Pancreas (tissue), 10 donors: ENCODE results near the gene HDHD5. TPM values are rescaled to one million over a fixed set of nuclear protein-coding genes. Genes with fewer than 3 reads are reported as not detected.

ENCODE experiments used
- ATAC-seq, 4 donors: fragments of 200-7000 bp; cut with Tn5 transposase; one replicate each; pipeline versions ENCODE4 v1.8.0 to v1.9.1; 2020; ENCODE audit warnings: mild to moderate bottlenecking in 4 of 4, moderate library complexity in 4 of 4
- DNase-seq, 6 donors: peaks; one replicate each; pipeline ENCODE4 v3.0.0-alpha.2; 2020
- FAIRE-seq: peaks from 2 replicates; lab custom pipeline; 2012; peaks lifted over from hg19 to GRCh38; lab: Jason Lieb, UNC
- H3K27ac ChIP-seq, 4 donors: fragments of 200-600 bp; sonication (generic); 1 replicate in 3 of 4; 2 replicates in 1 of 4; pipeline versions ENCODE4 v1.5.0 to v1.8.0; 2020
- H3K27me3 ChIP-seq, 4 donors: fragments of 200-600 bp; one replicate each; pipeline ENCODE4 v1.8.0; 2021
- H3K36me3 ChIP-seq, 3 donors: fragments of 200-600 bp; sonication (generic) in 1 of 3; one replicate each; pipeline versions ENCODE4 v1.5.0 to v1.8.0; 2020 to 2021
- H3K4me1 ChIP-seq, 3 donors: fragments of 200-600 bp; one replicate each; pipeline ENCODE4 v1.8.0; 2021
- H3K4me3 ChIP-seq, 4 donors: fragments of 200-600 bp; sonication (generic) in 2 of 4; one replicate each; pipeline versions ENCODE4 v1.5.0 to v1.8.0; 2020 to 2021
- H3K9me3 ChIP-seq, 4 donors: fragments of 200-600 bp; one replicate each; pipeline ENCODE4 v1.8.0; 2021
- WGBS, 2 donors: extraction: QIAGEN DNeasy Blood & Tissue Kit; methylation state at CpG; one replicate each; pipeline ENCODE4 v1.1.7; 2013; 5-methylcytosine and 5-hydroxymethylcytosine counted together
- intact Hi-C, 3 donors: fragments of 100-400 bp; cut with DNase I; formaldehyde crosslinking; loops; one replicate each; pipeline versions ENCODE4 v1.11.1 to v1.14.2; 2022
- polyA plus RNA-seq, 2 donors: library from polyadenylated mRNA; stranded (reverse); fragments of 200-250 nt; gene quantifications; one replicate each; pipeline ENCODE4 v1.2.3, GENCODE V29; 2013
- total RNA-seq, 6 donors: library from RNA; stranded (reverse); fragmentation: NEBNext Ultra II Directional in 4 of 6; extraction: Animal tissue kit (Norgen Biotek cat#: 25700) in 4 of 6; gene quantifications; one replicate each; pipeline versions ENCODE4 v1.2.1 to v1.2.4, GENCODE V29; 2021 to 2023
- TF ChIP-seq, protein P1 (sequence below), 4 donors: fragments of 200-600 bp; sonication (generic) in 3 of 4; IDR thresholded peaks; one replicate each; pipeline versions ENCODE4 v1.5.0 to v1.8.0; 2021; ENCODE audit warnings: antibody characterized with exemption in 4 of 4
- donor health status: healthy with polysubstance abuse.
- donor health status: DM: no; HTN: no; CAD: no; lungs with moderate emphysema.
- donor health status: DM: no; HTN: no; CAD: no.
- donor health status: control.
- donor health status: control.
- donor health status: Bipolar disorder and iron deficiency.
- donor health status: DM: yes; HTN: yes; CAD: no.
- donor health status: DM: no; HTN: no; CAD: no.
- donor health status: DM: no; HTN: no; CAD: no.
- donor health status: DM: yes; HTN: yes; CAD: no.

HDHD5 gene
- total and polyA plus RNA-seq, 8 donors = 10.5 to 43.6 (median 17.0) TPM

- no peak overlapping the region for H3K27ac ChIP-seq
- H3K36me3 ChIP-seq = peaks cover 0 to 27% (median 4%) of the 10 kb centered on the region in 3 donors
- H3K27me3 ChIP-seq = no peaks in the 10 kb centered on the region
- FAIRE-seq (no peak), ATAC-seq (no peak), DNase-seq (no peak)
- H3K9me3 ChIP-seq = no peaks in the 10 kb centered on the region
- no peak overlapping the region for H3K4me3 ChIP-seq
- intact Hi-C loops = no loop called here
- H3K4me1 ChIP-seq = no peaks in the 10 kb centered on the region
- TF ChIP-seq, protein P1, sequence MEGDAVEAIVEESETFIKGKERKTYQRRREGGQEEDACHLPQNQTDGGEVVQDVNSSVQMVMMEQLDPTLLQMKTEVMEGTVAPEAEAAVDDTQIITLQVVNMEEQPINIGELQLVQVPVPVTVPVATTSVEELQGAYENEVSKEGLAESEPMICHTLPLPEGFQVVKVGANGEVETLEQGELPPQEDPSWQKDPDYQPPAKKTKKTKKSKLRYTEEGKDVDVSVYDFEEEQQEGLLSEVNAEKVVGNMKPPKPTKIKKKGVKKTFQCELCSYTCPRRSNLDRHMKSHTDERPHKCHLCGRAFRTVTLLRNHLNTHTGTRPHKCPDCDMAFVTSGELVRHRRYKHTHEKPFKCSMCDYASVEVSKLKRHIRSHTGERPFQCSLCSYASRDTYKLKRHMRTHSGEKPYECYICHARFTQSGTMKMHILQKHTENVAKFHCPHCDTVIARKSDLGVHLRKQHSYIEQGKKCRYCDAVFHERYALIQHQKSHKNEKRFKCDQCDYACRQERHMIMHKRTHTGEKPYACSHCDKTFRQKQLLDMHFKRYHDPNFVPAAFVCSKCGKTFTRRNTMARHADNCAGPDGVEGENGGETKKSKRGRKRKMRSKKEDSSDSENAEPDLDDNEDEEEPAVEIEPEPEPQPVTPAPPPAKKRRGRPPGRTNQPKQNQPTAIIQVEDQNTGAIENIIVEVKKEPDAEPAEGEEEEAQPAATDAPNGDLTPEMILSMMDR (IDR thresholded peaks at IDR 0.05) = no peak
- 90 to 91% methylated on average over 16 of the region's 16 CpGs for WGBS, 2 donors
Observed at GRCh38 chr22:17109976-17110375, 49.1 kb downstream of the HDHD5 start.

DNA sequence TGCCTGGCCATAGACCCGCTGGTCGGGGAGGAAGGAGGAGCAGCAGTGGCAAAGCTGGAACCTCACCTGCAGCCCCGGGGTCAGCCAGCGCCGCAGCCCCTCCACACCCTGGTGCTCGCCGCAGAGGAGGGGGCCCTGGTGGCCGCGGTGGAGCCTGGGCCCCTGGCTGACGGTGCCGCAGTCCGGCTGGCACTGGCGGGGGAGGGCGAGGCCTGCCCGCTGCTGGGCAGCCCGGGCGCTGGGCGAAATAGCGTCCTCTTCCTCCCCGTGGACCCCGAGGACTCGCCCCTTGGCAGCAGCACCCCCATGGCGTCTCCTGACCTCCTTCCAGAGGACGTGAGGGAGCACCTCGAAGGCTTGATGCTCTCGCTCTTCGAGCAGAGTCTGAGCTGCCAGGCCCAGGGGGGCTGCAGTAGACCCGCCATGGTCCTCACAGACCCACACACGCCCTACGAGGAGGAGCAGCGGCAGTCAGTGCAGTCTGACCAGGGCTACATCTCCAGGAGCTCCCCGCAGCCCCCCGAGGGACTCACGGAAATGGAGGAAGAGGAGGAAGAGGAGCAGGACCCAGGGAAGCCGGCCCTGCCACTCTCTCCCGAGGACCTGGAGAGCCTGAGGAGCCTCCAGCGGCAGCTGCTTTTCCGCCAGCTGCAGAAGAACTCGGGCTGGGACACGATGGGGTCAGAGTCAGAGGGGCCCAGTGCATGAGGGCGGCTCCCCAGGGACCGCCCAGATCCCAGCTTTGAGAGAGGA, 49.8 kb downstream of the HDHD5 start:
- WGBS, 2 donors = 92 to 93% methylated on average over 41 to 42 of the region's 42 CpGs
- intact Hi-C loops = no loop called here
- Histone ChIP-seq H3K27ac (no peak overlapping the region), H3K36me3 (peaks cover 0 to 27% (median 4%) of the 10 kb centered on the region in 3 donors), H3K4me1 (no peaks in the 10 kb centered on the region), H3K9me3 (no peaks in the 10 kb centered on the region), H3K27me3 (no peaks in the 10 kb centered on the region), H3K4me3 (no peak overlapping the region)
- FAIRE-seq (no peak), DNase-seq (no peak), ATAC-seq (no peak)
- TF ChIP-seq, protein P1 (IDR thresholded peaks at IDR 0.05) = no peak

DNA sequence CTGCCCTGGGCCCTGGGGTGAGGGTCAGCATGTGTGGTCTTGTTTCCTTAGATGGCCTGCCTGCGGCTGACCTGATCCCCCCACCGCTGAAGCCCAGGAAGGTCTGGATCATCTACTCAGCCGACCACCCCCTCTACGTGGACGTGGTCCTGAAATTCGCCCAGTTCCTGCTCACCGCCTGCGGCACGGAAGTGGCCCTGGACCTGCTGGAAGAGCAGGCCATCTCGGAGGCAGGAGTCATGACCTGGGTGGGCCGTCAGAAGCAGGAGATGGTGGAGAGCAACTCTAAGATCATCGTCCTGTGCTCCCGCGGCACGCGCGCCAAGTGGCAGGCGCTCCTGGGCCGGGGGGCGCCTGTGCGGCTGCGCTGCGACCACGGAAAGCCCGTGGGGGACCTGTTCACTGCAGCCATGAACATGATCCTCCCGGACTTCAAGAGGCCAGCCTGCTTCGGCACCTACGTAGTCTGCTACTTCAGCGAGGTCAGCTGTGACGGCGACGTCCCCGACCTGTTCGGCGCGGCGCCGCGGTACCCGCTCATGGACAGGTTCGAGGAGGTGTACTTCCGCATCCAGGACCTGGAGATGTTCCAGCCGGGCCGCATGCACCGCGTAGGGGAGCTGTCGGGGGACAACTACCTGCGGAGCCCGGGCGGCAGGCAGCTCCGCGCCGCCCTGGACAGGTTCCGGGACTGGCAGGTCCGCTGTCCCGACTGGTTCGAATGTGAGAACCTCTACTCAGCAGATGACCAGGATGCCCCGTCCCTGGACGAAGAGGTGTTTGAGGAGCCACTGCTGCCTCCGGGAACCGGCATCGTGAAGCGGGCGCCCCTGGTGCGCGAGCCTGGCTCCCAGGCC, 50.6 kb downstream of the HDHD5 start:
- WGBS, 2 donors = 96% methylated on average over 65 to 66 of the region's 66 CpGs
- Histone ChIP-seq H3K27ac (no peak overlapping the region), H3K4me3 (no peak overlapping the region), H3K4me1 (no peaks in the 10 kb centered on the region), H3K36me3 (peaks cover 0 to 27% (median 4%) of the 10 kb centered on the region in 3 donors), H3K9me3 (no peaks in the 10 kb centered on the region), H3K27me3 (no peaks in the 10 kb centered on the region)
- FAIRE-seq (no peak), DNase-seq (peak in 3 of 6 donors; percentile 40 to 79 (median 59)), ATAC-seq (no peak)
- intact Hi-C loops = no loop called here
- TF ChIP-seq, protein P1 (IDR thresholded peaks at IDR 0.05) = no peak

- no peaks in the 10 kb centered on the region for H3K27me3 ChIP-seq
- H3K4me3 ChIP-seq = no peak overlapping the region
- no peaks in the 10 kb centered on the region for H3K4me1 ChIP-seq
- intact Hi-C loops = no loop called here
- no peak overlapping the region for H3K27ac ChIP-seq
- ATAC-seq = no peak
- WGBS, 2 donors = 93 to 95% methylated on average over 6 of the region's 6 CpGs
- peaks cover 0 to 37% (median 4%) of the 10 kb centered on the region in 3 donors for H3K36me3 ChIP-seq
- no peaks in the 10 kb centered on the region for H3K9me3 ChIP-seq
- FAIRE-seq = no peak
- DNase-seq = no peak
- TF ChIP-seq, protein P1 (IDR thresholded peaks at IDR 0.05) = no peak
Observed at GRCh38 chr22:17107547-17107810, 51.6 kb downstream of the HDHD5 start.
